Adrenal gland (tissue), 12 donors: ENCODE data around the gene ARF1. TPM values are rescaled to one million over a fixed set of nuclear protein-coding genes. Genes with fewer than 3 reads are reported as not detected.

Experiments
- DNase-seq, 7 donors: peaks; one replicate each; pipeline ENCODE4 v3.0.0-alpha.2; 2019 to 2020
- H3K27ac ChIP-seq, 5 donors: fragments of 200-600 bp; sonication (generic) in 4 of 5; 1 replicate in 3 of 5; 2 replicates in 2 of 5; pipeline versions ENCODE4 v1.5.1 to v1.8.0; 2016 to 2020; ENCODE audit warnings: mild to moderate bottlenecking in 1 of 5
- H3K27me3 ChIP-seq: fragments of 200-600 bp; 2 replicates; pipeline ENCODE4 v1.8.0; 2021
- H3K36me3 ChIP-seq, 2 donors: fragments of 200-600 bp; replicated peaks in 1 of 2; 1 replicate in 1 of 2; 2 replicates in 1 of 2; pipeline versions ENCODE4 v1.5.1 to v1.8.0; 2018 to 2022
- H3K4me1 ChIP-seq, 2 donors: fragments of 200-600 bp; replicated peaks in 1 of 2; 1 replicate in 1 of 2; 2 replicates in 1 of 2; pipeline versions ENCODE4 v1.5.1 to v1.8.0; 2018 to 2021
- H3K4me3 ChIP-seq, 4 donors: fragments of 200-600 bp; sonication (generic) in 3 of 4; one replicate each; pipeline ENCODE4 v1.5.1; 2016 to 2018
- H3K9me3 ChIP-seq, 3 donors: fragments of 200-600 bp; sonication (generic) in 1 of 3; replicated peaks in 1 of 3; 1 replicate in 2 of 3; 2 replicates in 1 of 3; pipeline versions ENCODE4 v1.5.1 to v1.8.0; 2016 to 2021
- POLR2A ChIP-seq, 2 donors: fragments of 450-650 bp; IDR thresholded peaks; one replicate each; pipeline ENCODE4 v1.6.1; 2017; ENCODE audit warnings: antibody characterized with exemption in 2 of 2, mild to moderate bottlenecking in 2 of 2, moderate library complexity in 1 of 2
- WGBS, 4 donors: extraction: QIAGEN DNeasy Blood & Tissue Kit in 2 of 4; methylation state at CpG; one replicate each; pipeline versions ENCODE4 v1.1.5 to v1.1.7; 2013 to 2017; 5-methylcytosine and 5-hydroxymethylcytosine counted together
- intact Hi-C, 2 donors: fragments of 100-400 bp; cut with DNase I; formaldehyde crosslinking; loops; one replicate each; pipeline versions ENCODE4 v1.14.1 to v1.15.0; 2022 to 2023
- polyA plus RNA-seq, 3 donors: library from polyadenylated mRNA; stranded (reverse); fragments of 200-250 nt in 2 of 3; fragments of 350-450 nt in 1 of 3; fragmentation: Illumina TruSeq in 1 of 3; extraction: RNeasy Lipid Tissue Mini Kit (QIAGEN cat#74804) in 1 of 3; gene quantifications; one replicate each; pipeline ENCODE4 v1.2.3, GENCODE V29; 2013 to 2014
- total RNA-seq, 9 donors: library from RNA; depleted of rRNA in 4 of 9; stranded (reverse); fragments of >200 nt in 4 of 9; fragments of 120-200 nt in 1 of 9; fragmentation: NEBNext Ultra II Directional in 1 of 9; extraction: Animal tissue kit (Norgen Biotek cat#: 25700) in 1 of 9; gene quantifications; one replicate each; pipeline versions ENCODE4 v1.1.0 to v1.2.4, GENCODE V29; 2013 to 2023
- TF ChIP-seq, protein P1 (sequence below), 6 experiments: fragments of 450-650 bp in 4 of 6; fragments of 200-600 bp in 2 of 6; sonication (generic) in 1 of 6; IDR thresholded peaks; 1 replicate in 5 of 6; 2 replicates in 1 of 6; pipeline versions ENCODE4 v1.5.1 to v1.8.0; 2016 to 2021; ENCODE audit warnings: antibody characterized with exemption in 6 of 6, mild to moderate bottlenecking in 2 of 6, moderate library complexity in 1 of 6
- donor health status: healthy with polysubstance abuse.
- donor health status: Bipolar disorder and iron deficiency.
- donor health status: DM: yes; HTN: yes; CAD: no.
- donor health status: DM: no; HTN: no; CAD: no.
- donor health status: DM: no; HTN: no; CAD: no.
- donor health status: DM: yes; HTN: yes; CAD: no.

ARF1 gene
- total and polyA plus RNA-seq, 12 donors, result 200 to 611 (median 381) TPM

DNA sequence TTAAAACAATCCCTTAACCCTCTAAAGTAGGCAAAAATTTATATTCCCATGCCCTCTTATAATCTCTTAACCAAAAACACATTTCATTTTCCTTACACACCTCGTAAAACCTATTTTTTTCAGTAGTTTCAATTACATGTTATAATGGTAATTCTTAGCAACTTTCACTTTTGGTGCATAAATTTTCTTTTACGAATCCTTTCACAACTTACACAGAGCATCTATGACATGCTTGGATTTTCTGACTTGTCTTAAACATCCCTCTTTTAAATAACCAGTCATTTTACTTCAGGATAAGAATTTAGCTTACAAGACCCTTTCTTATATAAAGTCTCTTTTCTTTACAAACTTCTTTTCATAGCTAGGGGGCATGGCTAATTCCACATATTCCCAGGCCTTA, 35.5 kb downstream of the ARF1 start:
- intact Hi-C loops, result no loop called here
- Histone ChIP-seq H3K9me3 (no peaks in the 10 kb centered on the region), H3K27me3 (no peaks in the 10 kb centered on the region), H3K27ac (no peak overlapping the region), H3K36me3 (no peaks in the 10 kb centered on the region), H3K4me1 (peaks cover 0 to 11% of the 10 kb centered on the region in 2 donors), H3K4me3 (no peak overlapping the region)
- 76 to 87% (median 86%) methylated on average over 2 of the region's 2 CpGs for WGBS, 4 donors
- DNase-seq, result no peak
- TF ChIP-seq, protein P1, sequence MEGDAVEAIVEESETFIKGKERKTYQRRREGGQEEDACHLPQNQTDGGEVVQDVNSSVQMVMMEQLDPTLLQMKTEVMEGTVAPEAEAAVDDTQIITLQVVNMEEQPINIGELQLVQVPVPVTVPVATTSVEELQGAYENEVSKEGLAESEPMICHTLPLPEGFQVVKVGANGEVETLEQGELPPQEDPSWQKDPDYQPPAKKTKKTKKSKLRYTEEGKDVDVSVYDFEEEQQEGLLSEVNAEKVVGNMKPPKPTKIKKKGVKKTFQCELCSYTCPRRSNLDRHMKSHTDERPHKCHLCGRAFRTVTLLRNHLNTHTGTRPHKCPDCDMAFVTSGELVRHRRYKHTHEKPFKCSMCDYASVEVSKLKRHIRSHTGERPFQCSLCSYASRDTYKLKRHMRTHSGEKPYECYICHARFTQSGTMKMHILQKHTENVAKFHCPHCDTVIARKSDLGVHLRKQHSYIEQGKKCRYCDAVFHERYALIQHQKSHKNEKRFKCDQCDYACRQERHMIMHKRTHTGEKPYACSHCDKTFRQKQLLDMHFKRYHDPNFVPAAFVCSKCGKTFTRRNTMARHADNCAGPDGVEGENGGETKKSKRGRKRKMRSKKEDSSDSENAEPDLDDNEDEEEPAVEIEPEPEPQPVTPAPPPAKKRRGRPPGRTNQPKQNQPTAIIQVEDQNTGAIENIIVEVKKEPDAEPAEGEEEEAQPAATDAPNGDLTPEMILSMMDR (IDR thresholded peaks at IDR 0.05), result no peak
- no peak for TF ChIP-seq POLR2A (IDR thresholded peaks at IDR 0.05)

- H3K9me3 ChIP-seq, result no peaks in the 10 kb centered on the region
- intact Hi-C loops, result no loop called here
- no peak overlapping the region for H3K27ac ChIP-seq
- H3K27me3 ChIP-seq, result no peaks in the 10 kb centered on the region
- H3K4me3 ChIP-seq, result no peak overlapping the region
- no peaks in the 10 kb centered on the region for H3K4me1 ChIP-seq
- WGBS, 4 donors, result 68 to 95% (median 84%) methylated on average over 1 of the region's 1 CpG
- DNase-seq, result no peak
- TF ChIP-seq, protein P1 (IDR thresholded peaks at IDR 0.05), result no peak
- TF ChIP-seq POLR2A (IDR thresholded peaks at IDR 0.05), result no peak
- H3K36me3 ChIP-seq, result no peaks in the 10 kb centered on the region
Observed at GRCh38 chr1:228120351-228120750, 37.8 kb downstream of the ARF1 start.

DNA sequence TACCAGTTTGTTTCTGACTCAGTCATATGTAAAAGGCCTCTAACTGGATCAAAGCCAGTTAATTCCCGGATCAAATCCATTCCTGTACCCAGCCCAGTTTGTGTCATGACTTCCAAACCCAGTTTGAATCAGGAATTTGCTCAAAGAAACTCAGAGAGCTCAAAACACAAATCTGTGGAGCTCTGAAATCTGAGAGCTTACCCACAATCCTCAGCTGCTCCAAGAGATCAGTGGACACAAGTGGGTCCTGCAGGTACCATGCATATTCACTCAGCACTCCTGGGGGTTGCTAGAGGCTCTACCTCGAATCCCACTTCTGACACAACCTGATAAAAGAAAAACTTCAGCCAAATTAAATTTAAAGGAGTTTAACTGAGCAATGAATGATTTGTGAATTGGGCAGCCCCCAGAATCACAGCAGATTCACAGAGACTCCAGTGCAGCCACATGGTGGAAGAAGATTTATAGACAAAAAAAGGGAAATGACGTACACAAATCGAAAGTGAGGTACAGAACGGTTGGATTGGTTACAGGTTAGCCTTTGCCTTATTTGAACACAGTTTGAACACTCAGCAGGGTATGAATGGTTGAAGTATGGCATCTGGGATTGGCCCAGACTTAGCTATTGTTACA, 38.5 kb downstream of the ARF1 start:
- no peak overlapping the region for H3K27ac ChIP-seq
- H3K4me1 ChIP-seq, result no peaks in the 10 kb centered on the region
- WGBS, 4 donors, result 61 to 77% (median 65%) methylated on average over 5 of the region's 5 CpGs
- DNase-seq, result no peak
- no peaks in the 10 kb centered on the region for H3K9me3 ChIP-seq
- no peaks in the 10 kb centered on the region for H3K36me3 ChIP-seq
- H3K27me3 ChIP-seq, result no peaks in the 10 kb centered on the region
- no peak overlapping the region for H3K4me3 ChIP-seq
- intact Hi-C loops, result no loop called here
- TF ChIP-seq, protein P1 (IDR thresholded peaks at IDR 0.05), result no peak
- TF ChIP-seq POLR2A (IDR thresholded peaks at IDR 0.05), result no peak

DNA sequence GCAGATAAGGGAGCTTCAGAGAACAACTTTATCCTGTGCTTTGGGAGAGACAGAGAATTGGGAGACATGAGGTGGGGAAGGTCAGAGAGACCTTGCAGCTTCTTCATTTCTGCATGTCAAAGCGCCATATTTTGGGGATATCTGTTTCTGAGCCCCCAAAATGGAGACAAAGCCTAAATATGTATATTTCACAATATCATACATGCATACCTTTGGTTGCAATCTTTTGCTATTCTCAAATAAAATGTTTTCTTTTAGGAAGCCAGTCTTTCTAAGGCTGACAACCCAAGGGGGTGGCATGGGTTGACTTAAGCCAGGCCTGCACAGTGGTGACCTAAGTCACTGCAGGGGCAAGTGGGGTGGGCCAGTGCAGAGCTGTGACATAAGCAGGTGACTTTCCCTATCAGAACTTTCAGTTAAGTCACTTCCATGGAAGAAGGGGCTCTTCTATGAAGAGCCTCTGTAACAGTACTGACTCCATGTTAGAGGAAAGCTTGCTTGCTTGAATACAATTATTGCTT, 40.5 kb downstream of the ARF1 start:
- H3K9me3 ChIP-seq, result no peaks in the 10 kb centered on the region
- 61 to 77% (median 72%) methylated on average over 1 of the region's 1 CpG for WGBS, 4 donors
- TF ChIP-seq, protein P1 (IDR thresholded peaks at IDR 0.05), result no peak
- TF ChIP-seq POLR2A (IDR thresholded peaks at IDR 0.05), result no peak
- no peaks in the 10 kb centered on the region for H3K4me1 ChIP-seq
- H3K36me3 ChIP-seq, result no peaks in the 10 kb centered on the region
- H3K4me3 ChIP-seq, result no peak overlapping the region
- no peak for DNase-seq
- H3K27ac ChIP-seq, result no peak overlapping the region
- intact Hi-C loops, result no loop called here
- no peaks in the 10 kb centered on the region for H3K27me3 ChIP-seq
